GM06990 (cell line): ENCODE results near the gene TNFSF11.

ENCODE experiments used
- DNase-seq: peaks from one replicate; pipeline ENCODE4 v3.0.0-alpha.2; 2011; ENCODE audit not compliant: insufficient read length; ENCODE audit errors: extremely low read depth
- H3K27me3 ChIP-seq: replicated peaks from 2 replicates; pipeline ENCODE4 v1.6.0; 2011; ENCODE audit warnings: low read length; ENCODE audit not compliant: control insufficient read depth, insufficient read depth
- H3K36me3 ChIP-seq: 2 replicates; pipeline ENCODE4 v1.5.1; 2011; ENCODE audit warnings: low read length; ENCODE audit not compliant: control insufficient read depth, insufficient read depth
- H3K4me3 ChIP-seq: replicated peaks from 2 replicates; pipeline ENCODE4 v1.5.1; 2011; ENCODE audit warnings: low read depth, mild to moderate bottlenecking, control low read depth, low read length
- TF ChIP-seq, protein P1 (sequence below): IDR thresholded peaks from 2 replicates; pipeline ENCODE4 v1.5.1; 2011; ENCODE audit warnings: low read length, control low read depth, mild to moderate bottlenecking, inconsistent platforms; ENCODE audit not compliant: insufficient read depth, poor library complexity, severe bottlenecking

Gene TNFSF11

GRCh38 chr13:42543215-42543797, 30.6 kb upstream of the TNFSF11 start:
- TF ChIP-seq, protein P1, sequence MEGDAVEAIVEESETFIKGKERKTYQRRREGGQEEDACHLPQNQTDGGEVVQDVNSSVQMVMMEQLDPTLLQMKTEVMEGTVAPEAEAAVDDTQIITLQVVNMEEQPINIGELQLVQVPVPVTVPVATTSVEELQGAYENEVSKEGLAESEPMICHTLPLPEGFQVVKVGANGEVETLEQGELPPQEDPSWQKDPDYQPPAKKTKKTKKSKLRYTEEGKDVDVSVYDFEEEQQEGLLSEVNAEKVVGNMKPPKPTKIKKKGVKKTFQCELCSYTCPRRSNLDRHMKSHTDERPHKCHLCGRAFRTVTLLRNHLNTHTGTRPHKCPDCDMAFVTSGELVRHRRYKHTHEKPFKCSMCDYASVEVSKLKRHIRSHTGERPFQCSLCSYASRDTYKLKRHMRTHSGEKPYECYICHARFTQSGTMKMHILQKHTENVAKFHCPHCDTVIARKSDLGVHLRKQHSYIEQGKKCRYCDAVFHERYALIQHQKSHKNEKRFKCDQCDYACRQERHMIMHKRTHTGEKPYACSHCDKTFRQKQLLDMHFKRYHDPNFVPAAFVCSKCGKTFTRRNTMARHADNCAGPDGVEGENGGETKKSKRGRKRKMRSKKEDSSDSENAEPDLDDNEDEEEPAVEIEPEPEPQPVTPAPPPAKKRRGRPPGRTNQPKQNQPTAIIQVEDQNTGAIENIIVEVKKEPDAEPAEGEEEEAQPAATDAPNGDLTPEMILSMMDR, result no peak
- Histone ChIP-seq H3K27me3 (no peaks in the 10 kb centered on the region), H3K4me3 (no peak overlapping the region), H3K36me3 (no peaks in the 10 kb centered on the region)
- no peak for DNase-seq

DNA sequence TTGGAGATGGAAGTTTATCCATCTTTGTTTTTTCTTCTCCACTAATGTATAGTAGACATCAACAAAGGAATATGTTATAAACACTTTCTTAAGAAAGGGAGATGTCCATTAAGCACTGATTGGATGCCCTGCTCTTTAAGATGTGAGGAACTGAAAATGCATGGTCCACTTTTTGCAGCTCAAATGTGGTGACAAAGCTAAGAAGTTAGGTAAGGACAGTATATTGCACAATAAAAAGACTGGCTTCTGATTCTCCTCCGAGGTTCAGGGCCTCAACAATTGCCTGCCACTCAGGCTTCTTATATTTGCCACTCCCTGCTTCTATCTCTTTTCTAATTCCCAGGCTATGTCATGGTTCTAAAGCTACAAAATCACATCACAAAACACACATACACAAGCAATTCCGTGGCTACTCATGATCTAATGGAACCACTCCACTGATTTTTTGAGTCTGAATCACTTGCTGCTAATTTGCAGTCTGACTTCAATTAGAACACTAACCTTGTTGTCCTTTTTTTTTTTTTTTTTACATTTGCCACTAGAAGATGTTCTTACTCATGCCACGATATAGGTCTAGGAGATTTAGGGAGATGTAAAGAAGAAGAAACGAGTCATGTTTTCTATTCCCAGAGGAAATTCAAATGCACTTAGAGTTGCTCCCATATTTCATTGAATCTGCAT, 29.6 kb upstream of the TNFSF11 start:
- DNase-seq, result no peak
- no peak overlapping the region for H3K4me3 ChIP-seq

DNA sequence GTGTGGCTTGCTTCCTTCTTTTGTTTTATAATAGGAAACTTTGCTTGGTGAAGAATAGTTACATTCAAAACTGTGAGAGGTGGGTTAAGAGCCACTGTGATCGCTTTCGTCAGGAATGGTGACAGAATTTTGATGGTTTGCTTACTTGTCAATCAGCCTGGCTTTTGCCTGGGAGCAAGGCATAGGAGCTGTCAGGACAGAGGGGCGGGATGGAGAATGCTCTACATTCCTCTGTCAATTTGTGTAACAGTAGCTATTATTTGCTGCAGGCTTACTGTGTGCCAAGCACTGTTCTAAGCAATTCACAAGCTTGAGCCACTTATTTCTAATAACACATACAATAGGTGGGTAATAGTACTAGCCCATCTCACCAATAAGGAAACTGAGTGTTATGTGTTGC, 28.1 kb upstream of the TNFSF11 start:
- no peak for DNase-seq
- TF ChIP-seq, protein P1, result no peak
- H3K4me3 ChIP-seq, result no peak overlapping the region
- no peaks in the 10 kb centered on the region for H3K27me3 ChIP-seq
- H3K36me3 ChIP-seq, result no peaks in the 10 kb centered on the region

More for the DNA sequence above, 29.6 kb upstream of the TNFSF11 start:
- TF ChIP-seq, protein P1, result no peak
- no peaks in the 10 kb centered on the region for H3K36me3 ChIP-seq
- no peaks in the 10 kb centered on the region for H3K27me3 ChIP-seq

DNA sequence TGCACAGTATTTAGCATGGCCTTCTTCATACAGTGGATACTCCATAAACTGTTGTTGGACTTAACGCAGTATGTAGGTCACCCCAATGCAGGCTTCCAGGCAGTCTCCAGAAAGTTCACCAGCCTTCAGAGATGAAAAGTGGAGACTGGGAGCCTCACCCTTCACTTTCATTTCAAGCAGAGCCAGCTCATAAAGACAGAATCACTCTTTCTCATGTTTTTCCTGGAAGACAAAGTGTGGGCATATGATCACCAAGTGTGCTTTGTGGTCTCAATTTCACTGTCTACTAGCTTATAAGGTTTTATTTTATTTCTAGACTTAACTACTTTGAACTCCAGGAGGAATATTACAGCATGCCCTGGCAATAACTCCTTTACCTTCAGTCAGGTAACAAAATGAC, 26.3 kb upstream of the TNFSF11 start:
- H3K36me3 ChIP-seq, result no peaks in the 10 kb centered on the region
- no peak overlapping the region for H3K4me3 ChIP-seq
- H3K27me3 ChIP-seq, result no peaks in the 10 kb centered on the region
- TF ChIP-seq, protein P1, result no peak
- DNase-seq, result no peak

DNA sequence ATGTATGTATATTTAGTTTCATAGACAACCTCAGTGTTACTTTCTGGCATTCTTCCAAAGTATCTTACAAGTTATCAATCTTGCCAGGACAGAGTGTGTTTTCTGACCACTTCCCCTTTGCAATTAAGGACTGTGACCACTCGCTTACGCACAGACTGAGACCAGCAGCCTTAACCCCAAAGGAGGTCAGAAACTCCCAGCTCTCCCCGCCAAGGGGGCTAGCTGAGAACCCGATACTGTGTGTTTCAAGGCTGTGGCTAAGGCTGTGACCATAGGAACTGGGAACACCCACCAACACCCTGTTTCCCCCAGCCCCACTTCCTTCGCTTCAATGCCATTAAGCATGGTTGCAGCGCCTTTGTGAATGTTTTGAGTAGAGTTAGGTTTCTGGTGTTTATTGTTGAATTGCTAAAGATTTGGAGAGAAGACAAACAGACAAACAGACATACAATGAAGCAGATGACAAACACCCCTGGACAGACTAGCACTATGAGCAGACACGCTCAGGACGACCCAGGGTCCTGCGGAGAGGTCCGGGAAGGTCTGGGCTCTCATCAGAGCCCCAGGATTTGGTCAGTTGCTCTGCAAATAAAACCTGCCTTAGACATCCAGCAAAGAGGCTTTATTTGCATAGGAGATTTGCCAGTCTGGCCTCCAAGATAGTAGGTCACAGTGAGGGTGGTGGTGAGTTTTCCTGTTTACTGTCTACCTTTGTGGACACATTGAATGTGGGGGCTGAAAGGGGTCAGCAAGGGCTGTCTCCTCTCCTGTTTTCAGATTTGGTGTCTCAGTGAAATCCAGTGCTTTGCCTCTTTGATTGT, 25.0 kb upstream of the TNFSF11 start:
- DNase-seq, result peak; percentile 84
- Histone ChIP-seq H3K36me3 (no peaks in the 10 kb centered on the region), H3K27me3 (no peaks in the 10 kb centered on the region), H3K4me3 (peak overlapping the region; percentile 30)
- TF ChIP-seq, protein P1, result no peak
